Inflammatory macrophage treated with lipopolysaccharide for 4 hours (primary cell): ENCODE results near the gene KLHL18.
"Not testable (repeated sequence)": the region's sequence is repeated elsewhere in the genome, so short reads cannot be mapped to it uniquely, and the experiment has no call there.

Experiments used
- DNase-seq: peaks from one replicate; pipeline ENCODE4 v3.0.0-alpha.2; 2020

Gene KLHL18

GRCh38 chr3:47366833-47367232, 84.1 kb downstream of the KLHL18 start:
- DNase-seq = no peak

GRCh38 chr3:47367631-47368030, 84.9 kb downstream of the KLHL18 start:
- no peak for DNase-seq

- DNase-seq = not testable (repeated sequence)
Measured at GRCh38 chr3:47370020-47370419, 87.3 kb downstream of the KLHL18 start.

GRCh38 chr3:47370887-47371697, 88.3 kb downstream of the KLHL18 start:
- DNase-seq = peak; percentile 13

GRCh38 chr3:47374587-47374986, 91.8 kb downstream of the KLHL18 start:
- DNase-seq = no peak

- no peak for DNase-seq
Measured at GRCh38 chr3:47376393-47376792, 93.6 kb downstream of the KLHL18 start.

- DNase-seq = peak; percentile 56
Measured at GRCh38 chr3:47377186-47377585, 94.4 kb downstream of the KLHL18 start.

- DNase-seq = no peak
Measured at GRCh38 chr3:47378869-47379268, 96.1 kb downstream of the KLHL18 start.

- no peak for DNase-seq
Measured at GRCh38 chr3:47379411-47379899, 96.7 kb downstream of the KLHL18 start.

GRCh38 chr3:47380026-47380600, 97.4 kb downstream of the KLHL18 start:
- no peak for DNase-seq

GRCh38 chr3:47380601-47381316, 98.0 kb downstream of the KLHL18 start, which contains the start of gene PTPN23:
Gene PTPN23 (plus strand): TSS chr3:47381021. CDS start chr3:47381097, 76 bp downstream.
- peak; percentile 99 for DNase-seq

GRCh38 chr3:47381317-47382157, 98.8 kb downstream of the KLHL18 start:
- DNase-seq = peak; percentile 92

- DNase-seq = no peak
Measured at GRCh38 chr3:47384425-47384824, 101.7 kb downstream of the KLHL18 start.

GRCh38 chr3:47385007-47385406, 102.3 kb downstream of the KLHL18 start:
- DNase-seq = no peak

GRCh38 chr3:47385796-47386195, 103.1 kb downstream of the KLHL18 start:
- no peak for DNase-seq

GRCh38 chr3:47392933-47393332, 110.2 kb downstream of the KLHL18 start:
- DNase-seq = no peak

- no peak for DNase-seq
Measured at GRCh38 chr3:47394140-47394870, 111.6 kb downstream of the KLHL18 start.

- no peak for DNase-seq
Measured at GRCh38 chr3:47394881-47395280, 112.1 kb downstream of the KLHL18 start.
